B cell (primary cell): ENCODE measurements around the gene BST1. TPM values are rescaled to one million over a fixed set of nuclear protein-coding genes. Genes with fewer than 3 reads are reported as not detected.

Experiments
- ATAC-seq: fragments of 200-7000 bp; cut with Tn5 transposase; one replicate; pipeline ENCODE4 v1.10.0; 2021; ENCODE audit warnings: low read depth, mild to moderate bottlenecking, moderate number of reproducible peaks, moderate library complexity
- CTCF ChIA-PET: fragments of 350-600 bp; sonication (Branson Sonifier 250); formaldehyde crosslinking; loops from one replicate; lab custom pipeline; 2021; ENCODE audit warnings: antibody characterized with exemption, inconsistent platforms; lab: Charles Lee
- POLR2A ChIA-PET: fragments of 350-600 bp; sonication (Branson Sonifier 250); formaldehyde crosslinking; loops from one replicate; lab custom pipeline; 2021; ENCODE audit warnings: antibody characterized with exemption; lab: Charles Lee
- DNase-seq: peaks from one replicate; pipeline ENCODE4 v3.0.0; 2013
- H2AFZ ChIP-seq: 2 replicates; pipeline ENCODE4 v1.6.1; 2012; ENCODE audit warnings: mild to moderate bottlenecking, low read depth, low read length; ENCODE audit not compliant: insufficient read depth, poor library complexity, severe bottlenecking
- H3K27ac ChIP-seq, 2 donors: 1 replicate in 1 of 2; 2 replicates in 1 of 2; pipeline ENCODE4 v1.5.1; 2012 to 2013; ENCODE audit warnings: low read length in 2 of 2, mild to moderate bottlenecking in 2 of 2, moderate library complexity in 1 of 2
- H3K27me3 ChIP-seq, 4 experiments: fragments of 200-600 bp in 1 of 4; sonication (generic) in 1 of 4; replicated peaks in 1 of 4; 1 replicate in 2 of 4; 2 replicates in 2 of 4; pipeline versions ENCODE4 v1.6.1 to v1.7.0; 2013 to 2016; ENCODE audit warnings: low read length in 3 of 4, mild to moderate bottlenecking in 2 of 4, mixed read lengths in 1 of 4, moderate library complexity in 1 of 4; ENCODE audit not compliant: insufficient read depth in 4 of 4, control insufficient read depth in 3 of 4; ENCODE audit errors: control extremely low read depth in 1 of 4
- H3K36me3 ChIP-seq, 2 experiments: replicated peaks in 1 of 2; 1 replicate in 1 of 2; 2 replicates in 1 of 2; pipeline versions ENCODE4 v1.6.1 to v1.7.1; 2013; ENCODE audit warnings: low read length in 1 of 2; ENCODE audit not compliant: insufficient read depth in 2 of 2, control insufficient read depth in 1 of 2; ENCODE audit errors: control extremely low read depth in 1 of 2, extremely low read depth in 1 of 2
- H3K4me1 ChIP-seq, 2 donors: fragments of 200-600 bp in 1 of 2; sonication (generic) in 1 of 2; 1 replicate in 1 of 2; 2 replicates in 1 of 2; pipeline versions ENCODE4 v1.5.1 to v1.6.1; 2013 to 2017; ENCODE audit warnings: low read length in 2 of 2; ENCODE audit not compliant: control insufficient read depth in 2 of 2, insufficient read depth in 2 of 2
- H3K4me2 ChIP-seq: replicated peaks from 2 replicates; pipeline ENCODE3; 2012; ENCODE audit warnings: mild to moderate bottlenecking, low read depth, low read length; ENCODE audit not compliant: poor library complexity, severe bottlenecking
- H3K4me3 ChIP-seq, 5 experiments: fragments of 200-600 bp in 1 of 5; sonication (generic) in 1 of 5; 1 replicate in 3 of 5; 2 replicates in 2 of 5; pipeline versions ENCODE4 v1.5.1 to v1.7.0; 2011 to 2016; ENCODE audit warnings: low read length in 4 of 5, mild to moderate bottlenecking in 4 of 5, low read depth in 2 of 5, control low read depth in 1 of 5, moderate library complexity in 1 of 5; ENCODE audit not compliant: insufficient read depth in 1 of 5; ENCODE audit errors: control extremely low read depth in 1 of 5, extremely low read depth in 1 of 5
- H3K79me2 ChIP-seq: fragments of 200-600 bp; sonication (generic); one replicate; pipeline ENCODE4 v1.6.0; 2016; ENCODE audit warnings: low read length; ENCODE audit not compliant: control insufficient read depth, insufficient read depth
- H3K9ac ChIP-seq: fragments of 200-600 bp; sonication (generic); 2 replicates; pipeline ENCODE4 v1.6.1; 2017; ENCODE audit warnings: mild to moderate bottlenecking, low read length, moderate library complexity
- H3K9me3 ChIP-seq, 3 donors: one replicate each; pipeline versions ENCODE4 v1.6.1 to v1.7.1; 2013; ENCODE audit warnings: low read length in 2 of 3; ENCODE audit not compliant: control insufficient read depth in 2 of 3, insufficient read depth in 1 of 3; ENCODE audit errors: control extremely low read depth in 1 of 3
- H4K20me1 ChIP-seq: 2 replicates; pipeline ENCODE4 v1.6.0; 2012; ENCODE audit warnings: mild to moderate bottlenecking, low read length; ENCODE audit not compliant: insufficient read depth, control insufficient read depth, poor library complexity, severe bottlenecking
- H3K27ac Mint-ChIP-seq: one replicate; pipeline ENCODE4 v1.8.0; 2021; ENCODE audit warnings: mixed read lengths
- H3K27me3 Mint-ChIP-seq: one replicate; pipeline ENCODE4 v1.8.0; 2021; ENCODE audit warnings: mixed read lengths
- H3K4me1 Mint-ChIP-seq: one replicate; pipeline ENCODE4 v1.8.0; 2021; ENCODE audit warnings: mixed read lengths
- H3K4me3 Mint-ChIP-seq: one replicate; pipeline ENCODE4 v1.8.0; 2021; ENCODE audit warnings: mixed read lengths
- H3K9me3 Mint-ChIP-seq: one replicate; pipeline ENCODE4 v1.8.0; 2022; ENCODE audit warnings: mixed read lengths; ENCODE audit not compliant: insufficient read depth
- EZH2 ChIP-seq: IDR thresholded peaks from 2 replicates; pipeline ENCODE4 v1.6.1; 2012; ENCODE audit warnings: borderline replicate concordance, low read depth, mild to moderate bottlenecking, moderate library complexity, low read length; ENCODE audit not compliant: insufficient read depth, poor library complexity, severe bottlenecking
- WGBS: methylation state at CpG from one replicate; pipeline ENCODE4 v1.1.5; 2013; ENCODE audit warnings: missing lambda C conversion rate; ENCODE audit not compliant: insufficient coverage; 5-methylcytosine and 5-hydroxymethylcytosine counted together
- intact Hi-C: fragments of 100-400 bp; cut with micrococcal nuclease; formaldehyde crosslinking; loops from one replicate; pipeline ENCODE4 v1.10.0; 2022
- polyA plus RNA-seq: library from polyadenylated mRNA; depleted of rRNA; stranded (reverse); fragments of >200 nt; gene quantifications from 2 replicates; pipeline ENCODE4 v1.2.3, GENCODE V29; 2012
- total RNA-seq, 2 donors: library from RNA; stranded (reverse); fragments of 120-200 nt in 1 of 2; gene quantifications; 1 replicate in 1 of 2; 2 replicates in 1 of 2; pipeline versions ENCODE4 v1.2.3 to v1.2.4, GENCODE V29; 2013 to 2022
- TF ChIP-seq, protein P1 (sequence below): fragments of 200-600 bp; IDR thresholded peaks from one replicate; pipeline ENCODE4 v1.8.0; 2022; ENCODE audit warnings: antibody characterized with exemption, mild to moderate bottlenecking

The BST1 gene
- total and polyA plus RNA-seq, 2 donors (not counting 1 experiment from before 2014, with no cell fraction given): 0.32 to 1.00 TPM

DNA sequence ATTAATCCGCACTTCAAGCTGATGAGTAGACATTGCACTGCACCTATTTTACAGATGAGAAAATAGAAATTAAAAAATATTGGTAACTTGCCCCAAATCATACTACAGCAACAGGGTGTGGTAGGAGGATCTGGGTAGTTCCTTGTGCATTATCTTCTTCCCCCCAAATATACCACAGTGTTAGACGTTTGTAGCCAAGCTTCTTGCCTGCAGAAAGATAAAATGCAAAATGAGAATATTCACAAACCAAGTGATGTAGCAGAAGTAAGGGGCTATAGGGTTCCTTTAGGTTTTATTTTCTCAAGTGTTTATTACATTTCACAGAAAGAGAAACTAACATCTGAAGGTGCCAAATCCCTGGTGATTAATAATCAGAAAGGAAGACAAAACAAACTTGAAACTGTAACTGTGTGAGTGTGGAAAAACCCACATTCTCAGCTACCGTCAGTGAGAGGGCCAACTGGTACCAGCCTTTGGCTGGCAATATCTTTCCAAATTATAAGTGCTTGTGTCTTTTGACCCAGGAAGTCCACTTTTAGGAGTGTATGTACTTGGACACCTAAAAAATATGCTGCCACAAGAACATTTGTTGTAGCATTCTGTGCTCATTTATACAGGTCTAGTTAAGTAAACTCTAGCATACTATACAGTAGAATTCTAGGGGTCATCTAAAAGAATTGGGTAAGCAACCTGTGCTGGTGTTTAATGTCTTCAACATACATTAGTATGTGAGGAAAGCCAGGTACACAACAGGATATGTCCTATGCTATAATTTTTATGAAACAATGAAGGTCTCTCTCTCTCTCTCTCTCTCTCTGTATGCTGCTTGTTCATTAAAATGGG lies 68.6 kb downstream of the BST1 start:
- Mint-ChIP-seq H3K27ac (no peak overlapping the region), H3K27me3 (peaks cover 5% of the 10 kb centered on the region), H3K9me3 (no peaks in the 10 kb centered on the region), H3K4me1 (peaks cover 7% of the 10 kb centered on the region), H3K4me3 (no peak overlapping the region)
- Histone ChIP-seq H3K4me3 (no peak overlapping the region), H3K79me2 (no peaks in the 10 kb centered on the region), H3K9me3 (no peaks in the 10 kb centered on the region), H3K9ac (no peak overlapping the region), H3K27ac (no peak overlapping the region), H2AFZ (no peak overlapping the region), H3K4me1 (peaks cover 6 to 7% of the 10 kb centered on the region in 2 donors), H3K36me3 (no peaks in the 10 kb centered on the region), H3K4me2 (no peak overlapping the region), H4K20me1 (no peaks in the 10 kb centered on the region), H3K27me3 (no peaks in the 10 kb centered on the region)
- TF ChIP-seq EZH2: no peak
- TF ChIP-seq, protein P1, sequence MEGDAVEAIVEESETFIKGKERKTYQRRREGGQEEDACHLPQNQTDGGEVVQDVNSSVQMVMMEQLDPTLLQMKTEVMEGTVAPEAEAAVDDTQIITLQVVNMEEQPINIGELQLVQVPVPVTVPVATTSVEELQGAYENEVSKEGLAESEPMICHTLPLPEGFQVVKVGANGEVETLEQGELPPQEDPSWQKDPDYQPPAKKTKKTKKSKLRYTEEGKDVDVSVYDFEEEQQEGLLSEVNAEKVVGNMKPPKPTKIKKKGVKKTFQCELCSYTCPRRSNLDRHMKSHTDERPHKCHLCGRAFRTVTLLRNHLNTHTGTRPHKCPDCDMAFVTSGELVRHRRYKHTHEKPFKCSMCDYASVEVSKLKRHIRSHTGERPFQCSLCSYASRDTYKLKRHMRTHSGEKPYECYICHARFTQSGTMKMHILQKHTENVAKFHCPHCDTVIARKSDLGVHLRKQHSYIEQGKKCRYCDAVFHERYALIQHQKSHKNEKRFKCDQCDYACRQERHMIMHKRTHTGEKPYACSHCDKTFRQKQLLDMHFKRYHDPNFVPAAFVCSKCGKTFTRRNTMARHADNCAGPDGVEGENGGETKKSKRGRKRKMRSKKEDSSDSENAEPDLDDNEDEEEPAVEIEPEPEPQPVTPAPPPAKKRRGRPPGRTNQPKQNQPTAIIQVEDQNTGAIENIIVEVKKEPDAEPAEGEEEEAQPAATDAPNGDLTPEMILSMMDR: no peak
- ChIA-PET POLR2A (interaction anchor here (0.7 kb wide), 1 partner anchor 8 kb away, joined by 3 read pairs; no protein-coding TSS in a partner anchor), CTCF (interaction anchor here (0.9 kb wide), 1 partner anchor 15 kb away, joined by 3 read pairs; no protein-coding TSS in a partner anchor)
- DNase-seq (no peak), ATAC-seq (no peak)
- intact Hi-C loops: loop anchor here (10.0 kb wide), 1 partner anchor 117 kb away; the partner anchor contains the start of gene FBXL5
- 0% methylated on average over 1 of the region's 3 CpGs for WGBS

DNA sequence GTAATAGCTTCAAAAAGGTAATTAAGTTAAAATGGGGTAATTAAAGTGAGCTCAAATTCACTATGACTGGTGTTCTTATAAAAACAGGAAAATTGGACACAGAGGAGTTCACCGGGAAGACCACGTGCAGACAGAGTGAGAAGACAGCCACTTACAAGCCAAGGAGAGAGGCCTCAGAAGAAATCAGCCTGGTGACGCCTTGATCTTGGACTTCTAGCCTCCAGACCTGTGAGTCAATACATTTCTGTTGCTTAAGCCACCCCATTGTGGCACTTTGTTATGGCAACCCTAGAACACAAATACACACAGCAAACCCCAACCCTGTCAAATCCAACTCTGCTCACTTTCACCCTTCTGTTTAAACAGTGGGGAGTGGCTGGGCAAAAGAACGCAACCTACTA lies 71.2 kb downstream of the BST1 start:
- peaks cover 22% of the 10 kb centered on the region for H3K4me1 Mint-ChIP-seq
- H4K20me1 ChIP-seq: no peaks in the 10 kb centered on the region
- H3K4me2 ChIP-seq: no peak overlapping the region

More for the DNA sequence above, 71.2 kb downstream of the BST1 start:
- no peaks in the 10 kb centered on the region for H3K9me3 Mint-ChIP-seq
- Histone ChIP-seq H3K36me3 (no peaks in the 10 kb centered on the region), H3K27me3 (no peaks in the 10 kb centered on the region), H3K9me3 (no peaks in the 10 kb centered on the region), H3K4me3 (no peak overlapping the region), H3K27ac (no peak overlapping the region), H2AFZ (no peak overlapping the region), H3K4me1 (peaks cover 11 to 16% of the 10 kb centered on the region in 2 donors), H3K9ac (no peak overlapping the region), H3K79me2 (no peaks in the 10 kb centered on the region)
- no peak overlapping the region for H3K27ac Mint-ChIP-seq
- peaks cover 5% of the 10 kb centered on the region for H3K27me3 Mint-ChIP-seq
- WGBS: 91% methylated on average over 4 of the region's 4 CpGs
- ChIA-PET POLR2A (no interaction called here), CTCF (interaction anchor here (0.8 to 1.2 kb wide), 2 partner anchors 18 to 181 kb away, joined by 3 to 4 read pairs; no protein-coding TSS in a partner anchor)
- ATAC-seq (no peak), DNase-seq (no peak)
- TF ChIP-seq, protein P1: no peak
- TF ChIP-seq EZH2: no peak
- intact Hi-C loops: loop anchor here (10.0 kb wide), 1 partner anchor 119 kb away; the partner anchor contains the start of gene FBXL5
- H3K4me3 Mint-ChIP-seq: no peak overlapping the region
